ENCODE data around the gene COL27A1.

GRCh38 chr9:114243240-114243639 is 87.9 kb downstream of the COL27A1 start:
- no peak for TF ChIP-seq ARNTL (CRISPR knock-in tag; IDR thresholded peaks at IDR 0.05; ENCODE audit: borderline replicate concordance, low read depth)
- TF ChIP-seq, protein P1, sequence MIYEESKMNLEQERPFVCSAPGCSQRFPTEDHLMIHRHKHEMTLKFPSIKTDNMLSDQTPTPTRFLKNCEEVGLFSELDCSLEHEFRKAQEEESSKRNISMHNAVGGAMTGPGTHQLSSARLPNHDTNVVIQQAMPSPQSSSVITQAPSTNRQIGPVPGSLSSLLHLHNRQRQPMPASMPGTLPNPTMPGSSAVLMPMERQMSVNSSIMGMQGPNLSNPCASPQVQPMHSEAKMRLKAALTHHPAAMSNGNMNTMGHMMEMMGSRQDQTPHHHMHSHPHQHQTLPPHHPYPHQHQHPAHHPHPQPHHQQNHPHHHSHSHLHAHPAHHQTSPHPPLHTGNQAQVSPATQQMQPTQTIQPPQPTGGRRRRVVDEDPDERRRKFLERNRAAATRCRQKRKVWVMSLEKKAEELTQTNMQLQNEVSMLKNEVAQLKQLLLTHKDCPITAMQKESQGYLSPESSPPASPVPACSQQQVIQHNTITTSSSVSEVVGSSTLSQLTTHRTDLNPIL (CRISPR knock-in tag; IDR thresholded peaks at IDR 0.05; ENCODE audit: low read depth), result no peak
- no peak for TF ChIP-seq ISL1 (CRISPR knock-in tag; IDR thresholded peaks at IDR 0.05)
- TF ChIP-seq, protein P2, sequence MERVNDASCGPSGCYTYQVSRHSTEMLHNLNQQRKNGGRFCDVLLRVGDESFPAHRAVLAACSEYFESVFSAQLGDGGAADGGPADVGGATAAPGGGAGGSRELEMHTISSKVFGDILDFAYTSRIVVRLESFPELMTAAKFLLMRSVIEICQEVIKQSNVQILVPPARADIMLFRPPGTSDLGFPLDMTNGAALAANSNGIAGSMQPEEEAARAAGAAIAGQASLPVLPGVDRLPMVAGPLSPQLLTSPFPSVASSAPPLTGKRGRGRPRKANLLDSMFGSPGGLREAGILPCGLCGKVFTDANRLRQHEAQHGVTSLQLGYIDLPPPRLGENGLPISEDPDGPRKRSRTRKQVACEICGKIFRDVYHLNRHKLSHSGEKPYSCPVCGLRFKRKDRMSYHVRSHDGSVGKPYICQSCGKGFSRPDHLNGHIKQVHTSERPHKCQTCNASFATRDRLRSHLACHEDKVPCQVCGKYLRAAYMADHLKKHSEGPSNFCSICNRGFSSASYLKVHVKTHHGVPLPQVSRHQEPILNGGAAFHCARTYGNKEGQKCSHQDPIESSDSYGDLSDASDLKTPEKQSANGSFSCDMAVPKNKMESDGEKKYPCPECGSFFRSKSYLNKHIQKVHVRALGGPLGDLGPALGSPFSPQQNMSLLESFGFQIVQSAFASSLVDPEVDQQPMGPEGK (CRISPR knock-in tag; IDR thresholded peaks at IDR 0.05; ENCODE audit: borderline replicate concordance), result no peak
- no peak for TF ChIP-seq TOX (CRISPR knock-in tag; IDR thresholded peaks at IDR 0.05; ENCODE audit: borderline replicate concordance)
- TF ChIP-seq, protein P3, sequence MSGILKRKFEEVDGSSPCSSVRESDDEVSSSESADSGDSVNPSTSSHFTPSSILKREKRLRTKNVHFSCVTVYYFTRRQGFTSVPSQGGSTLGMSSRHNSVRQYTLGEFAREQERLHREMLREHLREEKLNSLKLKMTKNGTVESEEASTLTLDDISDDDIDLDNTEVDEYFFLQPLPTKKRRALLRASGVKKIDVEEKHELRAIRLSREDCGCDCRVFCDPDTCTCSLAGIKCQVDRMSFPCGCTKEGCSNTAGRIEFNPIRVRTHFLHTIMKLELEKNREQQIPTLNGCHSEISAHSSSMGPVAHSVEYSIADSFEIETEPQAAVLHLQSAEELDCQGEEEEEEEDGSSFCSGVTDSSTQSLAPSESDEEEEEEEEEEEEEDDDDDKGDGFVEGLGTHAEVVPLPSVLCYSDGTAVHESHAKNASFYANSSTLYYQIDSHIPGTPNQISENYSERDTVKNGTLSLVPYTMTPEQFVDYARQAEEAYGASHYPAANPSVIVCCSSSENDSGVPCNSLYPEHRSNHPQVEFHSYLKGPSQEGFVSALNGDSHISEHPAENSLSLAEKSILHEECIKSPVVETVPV (CRISPR knock-in tag; IDR thresholded peaks at IDR 0.05), result no peak
